ENCODE measurements around the gene PIGZ. TPM values are rescaled to one million over a fixed set of nuclear protein-coding genes. Genes with fewer than 3 reads are reported as not detected.

The PIGZ gene
- polyA plus RNA-seq, 4 donors: 0.67 to 2.3 (median 1.6) TPM

DNA sequence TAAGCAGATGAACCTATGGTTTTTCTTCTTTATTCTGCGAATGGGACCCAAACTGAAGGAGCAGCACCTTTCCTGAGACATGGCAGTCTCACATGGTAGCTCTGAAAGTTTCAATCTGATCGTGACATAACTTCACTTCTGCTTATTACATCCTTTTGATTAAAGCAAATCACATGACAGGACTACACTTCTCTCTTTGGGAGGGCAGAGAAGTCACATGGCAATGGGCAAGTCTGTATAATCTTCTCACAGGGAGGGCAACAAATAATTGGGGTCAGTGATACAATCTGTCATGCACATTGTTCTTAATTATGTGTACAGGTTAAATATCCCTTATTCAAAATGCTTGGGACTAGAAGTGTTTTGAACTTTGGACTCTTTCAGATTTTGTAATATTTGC, 47.9 kb downstream of the PIGZ start:
- DNase-seq (ENCODE audit: low read depth in 4 of 4, low spot score in 3 of 4): no peak

DNA sequence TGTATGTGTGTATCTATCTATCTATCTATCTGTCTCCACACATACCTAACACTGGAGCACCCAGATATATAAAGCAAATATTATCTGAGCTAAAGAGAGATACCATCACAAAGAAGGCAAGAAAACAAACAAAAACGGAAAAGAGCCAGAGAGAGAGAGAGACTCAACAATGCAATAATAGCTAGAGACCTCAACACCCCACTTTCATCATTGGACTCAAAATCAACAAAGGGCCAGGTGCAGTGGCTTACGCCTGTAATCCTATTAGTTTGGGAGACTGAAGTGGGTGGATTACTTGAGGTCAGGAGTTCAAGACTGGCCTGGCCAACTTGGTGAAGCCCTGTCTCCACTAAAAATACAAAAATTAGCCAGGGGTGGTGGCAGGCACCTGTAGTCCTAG, 49.7 kb downstream of the PIGZ start:
- no peak for DNase-seq (ENCODE audit: low read depth in 4 of 4, low spot score in 3 of 4)

DNA sequence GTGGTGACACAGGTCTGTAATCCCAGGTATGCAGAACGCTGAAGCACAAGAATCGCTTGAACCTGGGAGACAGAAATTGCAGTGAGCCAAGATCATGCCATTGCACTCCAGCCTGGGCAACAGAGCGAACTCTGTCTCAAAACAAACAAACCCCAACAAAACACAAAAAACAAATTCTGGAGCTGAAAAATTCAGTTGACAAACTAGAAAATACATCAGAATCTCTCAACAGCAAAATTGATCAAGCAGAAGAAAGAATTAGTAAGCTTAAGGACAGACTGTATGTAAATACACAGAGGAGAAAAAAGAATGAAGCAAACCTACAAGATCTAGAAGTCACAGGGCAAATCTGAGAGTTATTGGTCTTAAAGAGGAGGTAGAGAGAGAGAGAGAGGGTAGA, 51.6 kb downstream of the PIGZ start:
- DNase-seq (ENCODE audit: low read depth in 4 of 4, low spot score in 3 of 4): no peak

DNA sequence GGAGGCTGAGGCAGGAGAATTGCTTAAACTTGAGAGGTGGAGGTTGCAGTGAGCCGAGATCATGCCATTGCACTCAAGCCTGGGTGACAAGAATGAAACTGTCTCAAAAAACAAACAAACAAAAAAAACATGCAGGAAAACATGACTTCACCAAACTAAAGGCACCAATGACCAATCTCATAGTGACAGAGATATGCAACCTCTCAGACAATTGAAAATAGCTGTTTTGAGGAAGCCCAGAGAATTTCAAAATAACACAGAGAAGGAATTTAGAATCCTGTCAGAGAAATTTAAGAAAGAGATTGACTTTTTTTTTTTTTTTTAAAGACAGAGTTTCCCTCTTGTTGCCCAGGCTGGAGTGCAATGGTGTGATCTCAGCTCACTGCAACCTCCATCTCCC, 52.4 kb downstream of the PIGZ start:
- no peak for DNase-seq (ENCODE audit: low read depth in 4 of 4, low spot score in 3 of 4)

DNA sequence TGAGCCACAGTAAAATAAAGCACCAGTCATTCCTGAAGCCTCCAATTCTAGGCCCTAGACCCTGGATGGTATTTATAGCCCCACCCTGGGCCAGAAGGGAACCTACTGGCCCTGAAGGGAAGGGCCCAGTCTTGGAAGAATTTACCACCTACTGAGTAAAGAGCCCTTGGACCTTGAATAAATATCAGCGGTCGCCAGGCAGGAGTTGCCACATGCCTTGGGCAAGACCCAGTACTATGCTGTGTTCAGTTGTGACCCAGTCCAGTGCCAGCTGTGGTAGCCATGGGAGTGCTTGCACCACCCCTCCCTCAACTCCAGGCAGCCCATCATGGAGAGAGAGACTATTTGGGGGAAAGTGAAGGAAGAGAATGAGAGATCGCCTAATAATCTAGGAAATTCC, 53.3 kb downstream of the PIGZ start:
- DNase-seq (ENCODE audit: low read depth in 4 of 4, low spot score in 3 of 4): no peak

DNA sequence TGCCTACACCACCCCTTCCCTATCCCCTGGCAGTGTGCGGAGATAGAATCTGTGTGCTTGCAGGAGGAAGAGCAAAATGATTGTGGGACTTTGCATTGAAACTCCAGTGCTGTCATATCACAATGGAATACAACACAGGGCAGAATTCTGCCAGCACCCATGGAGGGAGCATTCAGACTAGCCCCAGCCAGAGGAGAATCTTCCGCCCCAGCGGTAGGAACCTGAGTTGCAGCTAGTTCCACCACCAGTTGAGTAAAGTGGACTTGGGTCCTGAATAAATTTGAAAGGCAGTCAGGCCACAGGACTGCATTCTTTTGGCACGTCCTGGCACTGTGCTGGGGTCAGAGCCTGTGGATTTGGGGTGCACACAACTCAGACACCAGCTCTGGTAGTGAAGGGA, 53.8 kb downstream of the PIGZ start:
- no peak for DNase-seq (ENCODE audit: low read depth in 4 of 4, low spot score in 3 of 4)

DNA sequence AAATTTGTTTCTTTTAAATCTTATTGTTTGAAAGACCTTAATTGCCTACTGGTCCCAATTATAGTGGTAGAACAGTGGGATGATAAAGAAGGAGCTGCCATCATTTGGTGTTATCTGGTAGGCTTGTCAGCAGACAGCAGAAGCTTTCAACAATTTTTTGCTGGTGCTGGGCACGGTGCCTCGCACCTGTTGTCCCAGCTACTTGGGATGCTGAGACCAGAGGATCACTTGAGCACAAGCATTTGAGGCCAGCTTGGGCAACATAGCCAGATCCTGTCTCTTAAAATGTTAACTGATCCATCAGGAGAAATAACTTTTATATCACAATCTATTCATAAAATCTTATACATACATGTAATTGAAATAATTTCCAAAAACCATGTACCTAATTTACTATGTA, 64.9 kb downstream of the PIGZ start:
- DNase-seq (ENCODE audit: low read depth in 4 of 4, low spot score in 3 of 4): no peak

DNA sequence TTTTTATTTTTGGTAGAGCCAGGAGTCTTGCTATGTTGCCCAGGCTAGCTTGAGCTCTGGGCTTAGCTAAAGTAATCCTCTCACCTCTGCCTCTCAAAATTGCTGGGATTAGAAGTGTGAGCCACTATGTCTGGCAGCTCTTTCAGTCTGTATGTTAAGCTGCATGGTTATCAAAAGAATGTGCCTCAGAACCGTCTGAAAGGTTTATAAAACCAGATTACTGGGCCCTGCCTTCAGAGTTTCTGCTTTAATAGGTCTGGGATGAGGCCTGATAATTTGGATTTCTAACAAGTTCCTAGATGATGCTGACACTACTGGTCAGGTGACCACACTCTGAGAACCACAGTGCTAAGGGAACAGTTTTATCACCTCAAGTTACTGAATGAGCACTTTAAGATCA, 66.3 kb downstream of the PIGZ start:
- no peak for DNase-seq (ENCODE audit: low read depth in 4 of 4, low spot score in 3 of 4)

DNA sequence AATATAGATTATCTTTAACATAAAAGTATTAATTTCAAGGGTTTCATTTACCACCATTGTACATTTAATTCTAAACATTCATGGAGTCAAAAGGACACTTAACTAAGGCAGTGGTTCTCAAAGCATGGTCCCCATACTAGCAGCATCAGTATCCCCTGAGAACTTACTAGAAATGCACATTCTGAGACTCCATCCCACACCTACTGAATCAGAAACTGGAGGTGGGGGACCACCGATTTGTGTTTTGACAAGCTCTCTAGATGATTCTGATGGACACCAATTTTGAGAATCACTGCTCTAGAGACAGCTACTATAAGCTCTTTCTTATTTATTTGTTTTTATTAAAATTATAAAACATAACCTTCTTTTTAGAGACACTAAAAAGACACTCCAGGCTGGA, 66.9 kb downstream of the PIGZ start:
- DNase-seq (ENCODE audit: low read depth in 4 of 4, low spot score in 3 of 4): no peak

Other genes starting within 250 kb of the PIGZ start
- gene PAK2, start 229.0 kb downstream of the PIGZ start, polyA plus RNA-seq (ENCODE audit: insufficient read length in 4 of 4): 10 to 100 TPM; 70.8 to 83.7 (median 79.5) TPM
- gene SENP5, start 100.9 kb downstream of the PIGZ start, polyA plus RNA-seq (ENCODE audit: insufficient read length in 4 of 4): 10 to 100 TPM; 16.3 to 20.9 (median 18.5) TPM
- gene NCBP2, start 26.3 kb downstream of the PIGZ start, polyA plus RNA-seq (ENCODE audit: insufficient read length in 4 of 4): 100 to 1,000 TPM in 2 of 4 donors, 10 to 100 TPM in 2; 96.1 to 108 (median 103) TPM
- gene MELTF, start 61.0 kb upstream of the PIGZ start, polyA plus RNA-seq (ENCODE audit: insufficient read length in 4 of 4): 1 to 10 TPM; 2.1 to 3.2 (median 2.4) TPM

All from right renal pelvis (tissue), 4 donors.